Retinal pigment epithelial cell (primary cell): Measurements from ENCODE around the gene BRICD5.
"Not testable (repeated sequence)": the region's sequence is repeated elsewhere in the genome, so short reads cannot be mapped to it uniquely, and the experiment has no call there.

Experiments used
- DNase-seq: peaks from one replicate; pipeline ENCODE4 v3.0.0-alpha.2; 2010; ENCODE audit warnings: low read depth
- H3K4me3 ChIP-seq: 2 replicates; pipeline ENCODE4 v1.5.1; 2011; ENCODE audit warnings: mild to moderate bottlenecking, low read length, control low read depth, moderate library complexity
- TF ChIP-seq, protein P1 (sequence below): conservative IDR thresholded peaks from 2 replicates; pipeline ENCODE4 v1.5.1; 2011; ENCODE audit warnings: low read depth, low read length, control low read depth, inconsistent platforms

The BRICD5 gene

DNA sequence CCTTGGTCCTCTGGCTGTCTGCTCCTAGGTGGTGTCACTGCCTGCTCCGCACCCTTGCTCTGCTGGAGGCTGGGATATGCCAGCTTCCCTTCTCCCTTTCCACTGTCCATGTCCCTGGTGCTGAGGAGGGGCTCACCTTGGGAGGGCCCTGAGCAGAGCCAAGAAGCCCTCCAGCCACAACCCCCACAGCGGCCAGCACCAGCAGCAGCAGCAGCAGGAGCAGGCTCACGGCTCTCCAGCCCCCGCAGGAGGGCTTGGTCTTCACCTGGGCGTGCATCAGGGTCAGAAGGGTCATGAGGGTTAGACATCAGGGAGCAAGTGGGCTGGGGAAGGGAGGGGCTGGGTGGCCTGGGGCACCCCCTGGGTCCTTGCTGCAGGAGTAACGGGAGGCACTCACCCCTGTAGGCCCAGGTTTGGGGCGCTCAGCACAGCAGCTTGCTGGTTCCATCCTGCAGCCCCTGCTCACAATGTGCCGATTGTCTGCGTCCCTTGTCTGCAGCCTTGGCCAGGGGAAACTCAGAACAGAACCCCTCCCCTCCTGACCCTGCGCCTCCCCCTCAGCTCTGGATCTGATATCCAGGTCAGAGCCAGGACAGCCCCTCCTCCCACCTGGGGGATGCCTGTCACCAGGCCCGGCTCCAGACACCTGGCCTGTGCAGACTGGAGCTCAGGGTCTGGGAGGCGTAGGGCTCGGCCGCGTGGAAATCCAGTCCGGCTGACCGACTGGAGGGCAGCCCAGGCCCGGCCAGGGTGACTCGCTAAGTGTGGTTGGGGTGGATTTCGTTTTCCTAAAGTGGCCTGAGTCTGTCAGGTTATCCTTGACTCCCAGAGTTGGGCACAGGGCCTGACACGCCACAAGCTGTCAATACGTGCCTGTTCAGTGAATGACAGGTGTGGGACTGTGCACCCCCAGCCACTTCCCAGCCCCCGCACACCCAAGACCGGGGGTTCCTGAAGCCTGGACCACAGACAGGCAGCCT, at the start of gene BRICD5:
TSS of gene BRICD5 (minus strand) at position 478 of the 980 bp plus-strand sequence. CDS start at position 448, 30 bp downstream.
- DNase-seq: no peak
- TF ChIP-seq, protein P1, sequence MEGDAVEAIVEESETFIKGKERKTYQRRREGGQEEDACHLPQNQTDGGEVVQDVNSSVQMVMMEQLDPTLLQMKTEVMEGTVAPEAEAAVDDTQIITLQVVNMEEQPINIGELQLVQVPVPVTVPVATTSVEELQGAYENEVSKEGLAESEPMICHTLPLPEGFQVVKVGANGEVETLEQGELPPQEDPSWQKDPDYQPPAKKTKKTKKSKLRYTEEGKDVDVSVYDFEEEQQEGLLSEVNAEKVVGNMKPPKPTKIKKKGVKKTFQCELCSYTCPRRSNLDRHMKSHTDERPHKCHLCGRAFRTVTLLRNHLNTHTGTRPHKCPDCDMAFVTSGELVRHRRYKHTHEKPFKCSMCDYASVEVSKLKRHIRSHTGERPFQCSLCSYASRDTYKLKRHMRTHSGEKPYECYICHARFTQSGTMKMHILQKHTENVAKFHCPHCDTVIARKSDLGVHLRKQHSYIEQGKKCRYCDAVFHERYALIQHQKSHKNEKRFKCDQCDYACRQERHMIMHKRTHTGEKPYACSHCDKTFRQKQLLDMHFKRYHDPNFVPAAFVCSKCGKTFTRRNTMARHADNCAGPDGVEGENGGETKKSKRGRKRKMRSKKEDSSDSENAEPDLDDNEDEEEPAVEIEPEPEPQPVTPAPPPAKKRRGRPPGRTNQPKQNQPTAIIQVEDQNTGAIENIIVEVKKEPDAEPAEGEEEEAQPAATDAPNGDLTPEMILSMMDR: no peak
- H3K4me3 ChIP-seq: no peak within 1 kb of the TSS

DNA sequence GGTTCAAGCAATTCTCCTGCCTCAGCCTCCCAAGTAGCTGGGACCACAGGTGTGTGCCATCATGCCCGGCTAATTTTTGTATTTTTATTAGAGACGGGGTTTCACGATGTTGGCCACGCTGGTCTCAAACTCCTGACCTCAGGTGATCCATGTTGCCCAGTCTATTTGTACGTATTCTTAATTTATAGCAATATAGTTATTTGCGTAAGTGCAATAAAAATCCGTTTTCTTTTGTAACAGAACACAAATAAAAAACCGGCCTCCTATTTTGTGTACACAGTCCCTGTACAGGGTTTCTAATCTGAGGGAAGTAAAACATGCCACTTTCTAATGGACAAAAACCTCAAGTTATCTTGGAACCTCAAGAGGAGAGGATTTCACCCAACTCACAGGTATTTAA, 49.6 kb upstream of the BRICD5 start:
- DNase-seq: no peak

DNA sequence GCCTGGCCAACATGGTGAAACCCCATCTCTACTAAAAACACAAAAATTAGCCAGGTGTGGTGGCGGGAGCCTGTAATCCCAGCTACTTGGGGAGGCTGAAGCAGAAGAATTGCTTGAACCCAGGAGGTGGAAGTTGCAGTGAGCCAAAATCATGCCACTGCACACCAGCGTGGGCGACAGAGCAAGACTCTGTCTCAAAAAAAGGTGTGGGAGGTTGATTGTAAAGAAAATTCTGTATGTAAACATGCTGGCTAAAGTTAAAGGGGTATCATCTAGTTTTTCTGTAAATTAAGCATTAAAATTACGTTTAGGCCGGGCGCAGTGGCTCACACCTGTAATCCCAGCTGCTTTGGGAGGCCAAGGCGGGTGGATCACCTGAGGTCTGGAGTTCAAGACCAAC, 47.9 kb upstream of the BRICD5 start:
- H3K4me3 ChIP-seq, DNase-seq: not testable (repeated sequence)

More for the DNA sequence above, 49.6 kb upstream of the BRICD5 start:
- no peak overlapping the region for H3K4me3 ChIP-seq
- TF ChIP-seq, protein P1: no peak

DNA sequence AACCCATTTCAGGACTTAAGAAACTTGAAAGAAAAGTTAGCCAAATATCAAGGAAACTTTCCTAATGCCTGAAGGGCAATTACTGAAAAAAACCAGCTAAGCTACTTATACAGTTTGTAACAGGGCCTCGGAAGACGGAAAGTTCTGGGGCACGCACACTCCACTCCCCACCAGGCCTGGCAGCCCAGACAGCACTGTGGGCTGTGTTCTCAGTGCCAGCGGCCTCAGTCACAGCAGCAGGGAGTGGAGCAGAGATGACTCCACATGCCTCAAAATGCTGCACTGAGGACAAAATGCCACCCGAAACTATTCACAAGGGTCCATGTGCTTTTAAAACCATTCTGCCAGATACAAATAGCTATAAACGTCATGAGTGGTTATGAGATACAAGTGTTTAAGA, 47.1 kb upstream of the BRICD5 start:
- DNase-seq: no peak
- TF ChIP-seq, protein P1: no peak
- no peak overlapping the region for H3K4me3 ChIP-seq

DNA sequence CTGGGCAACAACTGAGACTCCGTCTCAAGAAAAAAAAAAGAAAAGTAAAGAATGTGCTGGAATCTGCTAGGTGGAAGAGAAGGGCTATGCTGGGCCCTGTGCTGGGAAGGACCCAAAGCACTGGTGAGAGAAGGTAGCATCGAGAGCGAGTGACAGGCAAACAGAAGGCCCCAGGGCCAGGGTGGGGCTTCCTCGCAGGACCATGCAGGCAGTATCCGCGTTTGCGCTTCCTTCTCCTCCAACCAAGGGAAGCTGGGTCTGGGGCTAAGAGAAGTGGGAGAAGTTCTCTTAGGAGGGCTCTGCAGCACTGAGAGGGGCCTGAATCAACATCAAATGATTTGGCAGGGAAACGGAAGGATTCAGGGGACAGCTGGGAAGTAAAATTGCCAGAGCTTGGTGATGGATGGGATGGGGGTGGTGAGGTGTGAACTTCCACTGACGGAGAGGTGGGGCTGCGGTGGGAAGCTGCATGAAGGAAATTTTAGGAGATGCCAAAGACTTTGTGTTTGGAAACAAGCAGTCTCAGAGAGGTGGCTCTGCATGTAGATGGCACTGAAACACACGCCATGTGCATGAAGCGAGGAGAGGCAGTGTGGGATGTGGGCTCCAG, 46.0 kb upstream of the BRICD5 start:
- DNase-seq: no peak
- TF ChIP-seq, protein P1: no peak
- H3K4me3 ChIP-seq: no peak overlapping the region

DNA sequence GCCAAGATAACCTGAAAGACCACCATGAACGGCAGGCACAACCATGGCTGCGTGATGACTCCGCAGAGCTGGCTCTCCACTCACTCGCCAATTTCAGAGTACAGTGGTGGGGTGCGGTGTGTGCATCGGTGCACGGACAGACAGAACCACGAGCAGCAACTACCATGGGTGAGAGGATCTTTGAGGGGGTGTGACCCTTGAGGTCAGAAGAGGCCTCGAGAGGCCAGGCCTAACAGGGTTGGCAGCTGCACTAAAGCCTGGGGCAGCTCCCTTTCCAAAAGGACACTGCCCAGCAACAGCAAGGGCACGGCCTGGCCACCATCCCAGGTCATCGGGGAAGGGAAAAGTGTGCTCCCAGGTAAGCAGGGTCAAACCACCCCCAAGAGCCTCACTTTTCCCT, 42.6 kb upstream of the BRICD5 start:
- no peak for DNase-seq
- no peak overlapping the region for H3K4me3 ChIP-seq
- TF ChIP-seq, protein P1: no peak

DNA sequence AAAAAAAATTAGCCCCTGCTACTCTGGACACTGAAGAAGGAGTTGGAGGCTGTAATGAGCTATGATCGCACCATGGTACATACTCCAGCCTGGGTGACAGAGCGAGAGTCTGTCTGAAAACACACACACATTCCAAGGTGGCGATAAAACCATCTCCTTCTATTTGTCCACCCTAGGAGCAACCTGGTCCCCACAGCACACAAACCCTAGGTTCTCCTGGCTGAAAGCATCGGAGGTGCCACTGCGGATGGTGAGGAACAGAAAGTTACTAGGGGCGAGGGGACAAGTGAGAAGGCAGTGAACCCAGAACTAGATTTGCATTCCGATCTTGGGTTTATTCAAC, 42.1 kb upstream of the BRICD5 start:
- TF ChIP-seq, protein P1: no peak
- DNase-seq: no peak
- no peak overlapping the region for H3K4me3 ChIP-seq
